Measurements from ENCODE around the gene PES1. TPM values are rescaled to one million over a fixed set of nuclear protein-coding genes. Genes with fewer than 3 reads are reported as not detected.
A peak's percentile ranks its signal among the peaks of the same experiment; 100 is the strongest.

Gene PES1
- total RNA-seq, 1 donor from 2014 or later, result 108 TPM

DNA sequence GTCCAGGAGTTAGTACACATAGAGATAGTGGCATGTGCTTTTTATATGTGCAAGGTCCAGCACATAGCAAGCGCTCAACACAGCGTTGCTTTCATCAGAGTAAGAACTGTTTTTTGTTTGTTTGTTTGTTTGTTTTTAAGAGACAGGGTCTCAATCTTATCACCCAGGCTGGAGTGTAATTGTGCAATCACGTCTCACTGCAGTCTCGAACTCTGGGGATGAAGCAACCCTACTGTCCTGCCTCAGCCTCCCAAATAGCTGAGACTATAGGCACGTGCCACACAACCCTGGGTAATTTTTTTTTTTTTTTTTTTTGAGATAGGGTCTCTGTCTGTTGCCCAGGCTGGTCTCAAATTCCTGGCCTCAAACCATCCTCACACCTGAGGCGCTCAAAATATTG lies 26.1 kb upstream of the PES1 start:
- Histone ChIP-seq H3K4me3 (ENCODE audit: low read depth, low read length) (no peak overlapping the region), H3K36me3 (ENCODE audit: control insufficient read depth, insufficient read depth, low read length) (no peaks in the 10 kb centered on the region), H3K27me3 (ENCODE audit: control insufficient read depth, insufficient read depth, low read length) (no peaks in the 10 kb centered on the region)
- DNase-seq (ENCODE audit: low read depth) (no peak), FAIRE-seq (no peak)
- TF ChIP-seq CTCF (IDR thresholded peaks at IDR 0.05; ENCODE audit: insufficient read depth, low read length, severe bottlenecking), result no peak

- H3K36me3 ChIP-seq (ENCODE audit: control insufficient read depth, insufficient read depth, low read length), result no peaks in the 10 kb centered on the region
These were observed 23.8 kb upstream of the PES1 start for GRCh38 chr22:30615543-30615954.

DNA sequence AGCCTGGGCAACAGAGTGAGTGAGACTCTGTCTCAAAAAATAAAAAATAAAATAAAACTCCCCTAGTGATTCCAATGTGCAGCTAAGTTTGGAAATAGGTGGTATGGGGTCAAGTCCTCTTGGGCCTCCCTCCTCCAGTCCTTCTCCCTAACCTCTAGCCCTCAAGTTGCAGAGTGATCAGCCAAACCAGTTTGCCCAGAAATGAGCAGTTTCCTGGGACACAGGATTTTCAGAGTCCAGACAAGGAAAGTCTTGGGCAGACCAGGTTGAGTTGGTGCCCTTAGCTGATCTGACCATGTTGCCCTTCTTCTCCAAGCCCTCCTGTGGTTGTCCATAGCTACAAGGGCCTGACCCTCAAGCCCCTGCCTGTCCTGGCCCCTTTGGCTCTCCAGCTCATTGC lies 23.2 kb upstream of the PES1 start:
- TF ChIP-seq CTCF (IDR thresholded peaks at IDR 0.05; ENCODE audit: insufficient read depth, low read length, severe bottlenecking), result no peak
- no peak for FAIRE-seq
- no peak for DNase-seq (ENCODE audit: low read depth)
- H3K27me3 ChIP-seq (ENCODE audit: control insufficient read depth, insufficient read depth, low read length), result no peaks in the 10 kb centered on the region
- H3K36me3 ChIP-seq (ENCODE audit: control insufficient read depth, insufficient read depth, low read length), result no peaks in the 10 kb centered on the region
- no peak overlapping the region for H3K4me3 ChIP-seq (ENCODE audit: low read depth, low read length)

More at GRCh38 chr22:30615543-30615954, 23.8 kb upstream of the PES1 start:
- FAIRE-seq (peak; percentile 28), DNase-seq (ENCODE audit: low read depth) (no peak)
- Histone ChIP-seq H3K4me3 (ENCODE audit: low read depth, low read length) (no peak overlapping the region), H3K27me3 (ENCODE audit: control insufficient read depth, insufficient read depth, low read length) (no peaks in the 10 kb centered on the region)
- TF ChIP-seq CTCF (IDR thresholded peaks at IDR 0.05; ENCODE audit: insufficient read depth, low read length, severe bottlenecking), result no peak

GRCh38 chr22:30614268-30614667 lies 22.6 kb upstream of the PES1 start:
- FAIRE-seq (no peak), DNase-seq (ENCODE audit: low read depth) (no peak)
- no peak for TF ChIP-seq CTCF (IDR thresholded peaks at IDR 0.05; ENCODE audit: insufficient read depth, low read length, severe bottlenecking)
- Histone ChIP-seq H3K27me3 (ENCODE audit: control insufficient read depth, insufficient read depth, low read length) (no peaks in the 10 kb centered on the region), H3K36me3 (ENCODE audit: control insufficient read depth, insufficient read depth, low read length) (no peaks in the 10 kb centered on the region), H3K4me3 (ENCODE audit: low read depth, low read length) (no peak overlapping the region)

DNA sequence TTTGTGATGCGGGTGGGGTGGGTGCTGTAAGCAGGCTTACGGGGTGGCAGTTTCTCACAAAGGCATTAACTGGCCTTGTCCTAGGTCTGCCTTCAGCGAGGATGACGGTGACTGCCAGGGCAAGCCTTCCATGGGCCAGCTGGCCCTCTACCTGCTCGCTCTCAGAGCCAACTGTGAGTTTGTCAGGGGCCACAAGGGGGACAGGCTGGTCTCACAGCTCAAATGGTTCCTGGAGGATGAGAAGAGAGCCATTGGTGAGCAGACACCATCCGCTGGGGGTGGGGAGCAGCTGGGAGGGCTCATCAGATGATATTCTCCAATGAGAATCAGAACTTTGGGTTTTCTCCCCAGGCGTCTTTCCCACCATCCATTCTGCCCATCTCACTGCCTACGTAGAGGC lies 21.1 kb upstream of the PES1 start:
- TF ChIP-seq CTCF (IDR thresholded peaks at IDR 0.05; ENCODE audit: insufficient read depth, low read length, severe bottlenecking), result no peak
- FAIRE-seq (no peak), DNase-seq (ENCODE audit: low read depth) (no peak)

GRCh38 chr22:30611197-30611596 lies 19.5 kb upstream of the PES1 start:
- Histone ChIP-seq H3K27me3 (ENCODE audit: control insufficient read depth, insufficient read depth, low read length) (no peaks in the 10 kb centered on the region), H3K36me3 (ENCODE audit: control insufficient read depth, insufficient read depth, low read length) (no peaks in the 10 kb centered on the region), H3K4me3 (ENCODE audit: low read depth, low read length) (no peak overlapping the region)
- FAIRE-seq (peak; percentile 13), DNase-seq (ENCODE audit: low read depth) (peak; percentile 51)
- TF ChIP-seq CTCF (IDR thresholded peaks at IDR 0.05; ENCODE audit: insufficient read depth, low read length, severe bottlenecking), result no peak

More for the DNA sequence above, 21.1 kb upstream of the PES1 start:
- Histone ChIP-seq H3K27me3 (ENCODE audit: control insufficient read depth, insufficient read depth, low read length) (no peaks in the 10 kb centered on the region), H3K4me3 (ENCODE audit: low read depth, low read length) (no peak overlapping the region), H3K36me3 (ENCODE audit: control insufficient read depth, insufficient read depth, low read length) (no peaks in the 10 kb centered on the region)
